Measurements from ENCODE around the gene AFAP1L1. TPM values are rescaled to one million over a fixed set of nuclear protein-coding genes. Genes with fewer than 3 reads are reported as not detected.

AFAP1L1 gene
- total and polyA plus RNA-seq, 9 of the 15 experiments (the other 6 are each of a cell fraction or from before 2014, with no cell fraction given): 0.01 to 0.12 (median 0.03) TPM; not detected in 4

GRCh38 chr5:149323621-149324205 lies 52.1 kb downstream of the AFAP1L1 start:
- no peak for FAIRE-seq
- Histone ChIP-seq H3K4me3 (no peak overlapping the region), H3K4me1 (replicated peaks in 1 of 2; ENCODE audit: control insufficient read depth in 2 of 2, insufficient read depth in 2 of 2, low read length in 2 of 2) (peaks cover 17 to 25% of the 10 kb centered on the region in 2 experiments), H3K27ac (ENCODE audit: extremely low read depth, low read depth, low read length) (no peak overlapping the region), H4K20me1 (replicated peaks; ENCODE audit: control insufficient read depth, insufficient read depth, low read length) (no peaks in the 10 kb centered on the region), H3K36me3 (ENCODE audit: control insufficient read depth, insufficient read depth, low read length) (no peaks in the 10 kb centered on the region), H3K27me3 (ENCODE audit: control insufficient read depth in 2 of 2, insufficient read depth in 2 of 2, low read length in 2 of 2) (no peaks in the 10 kb centered on the region), H3K79me2 (ENCODE audit: control insufficient read depth, insufficient read depth, low read length) (no peaks in the 10 kb centered on the region), H3K9me1 (ENCODE audit: control insufficient read depth, insufficient read depth, low read length) (no peaks in the 10 kb centered on the region), H3K9me3 (replicated peaks; ENCODE audit: control insufficient read depth, insufficient read depth, low read depth, low read length) (no peaks in the 10 kb centered on the region), H3K9ac (ENCODE audit: insufficient read depth in 1 of 2, low read depth in 2 of 2, low read length in 2 of 2) (no peak overlapping the region), H2AFZ (ENCODE audit: low read depth, low read length) (no peak overlapping the region), H3K4me2 (ENCODE audit: insufficient read depth, low read length) (no peak overlapping the region)
- CTCF ChIA-PET (ENCODE audit: low intra/inter-chr PET ratio): no interaction called here
- TF ChIP-seq DMBX1 (CRISPR knock-in tag; IDR thresholded peaks at IDR 0.05; ENCODE audit: borderline replicate concordance) (no peak), MTF1 (CRISPR knock-in tag; IDR thresholded peaks at IDR 0.05; ENCODE audit: borderline replicate concordance) (no peak), XRCC4 (IDR thresholded peaks at IDR 0.05; ENCODE audit: extremely low read depth, insufficient read depth, insufficient read length) (no peak), ZNF436 (CRISPR knock-in tag; IDR thresholded peaks at IDR 0.05) (no peak), ZBTB7A (IDR thresholded peaks at IDR 0.05; ENCODE audit: borderline replicate concordance, control insufficient read depth, low read depth, low read length) (no peak), CHD2 (IDR thresholded peaks at IDR 0.05; ENCODE audit: low read depth, low read length) (no peak), TFE3 (CRISPR knock-in tag; IDR thresholded peaks at IDR 0.05) (no peak), HDAC1 (IDR thresholded peaks at IDR 0.05) (no peak), E2F1 (CRISPR knock-in tag; IDR thresholded peaks at IDR 0.05) (no peak), DACH1 (IDR thresholded peaks at IDR 0.05; ENCODE audit: partially characterized antibody) (no peak), CHD4 (IDR thresholded peaks at IDR 0.05; ENCODE audit: insufficient read depth, insufficient replicate concordance, low read depth, low read length, poor library complexity, severe bottlenecking) (no peak), ZNF133 (CRISPR knock-in tag; IDR thresholded peaks at IDR 0.05) (no peak), KLF10 (CRISPR knock-in tag; IDR thresholded peaks at IDR 0.05) (no peak)
- TF ChIP-seq, protein P1, sequence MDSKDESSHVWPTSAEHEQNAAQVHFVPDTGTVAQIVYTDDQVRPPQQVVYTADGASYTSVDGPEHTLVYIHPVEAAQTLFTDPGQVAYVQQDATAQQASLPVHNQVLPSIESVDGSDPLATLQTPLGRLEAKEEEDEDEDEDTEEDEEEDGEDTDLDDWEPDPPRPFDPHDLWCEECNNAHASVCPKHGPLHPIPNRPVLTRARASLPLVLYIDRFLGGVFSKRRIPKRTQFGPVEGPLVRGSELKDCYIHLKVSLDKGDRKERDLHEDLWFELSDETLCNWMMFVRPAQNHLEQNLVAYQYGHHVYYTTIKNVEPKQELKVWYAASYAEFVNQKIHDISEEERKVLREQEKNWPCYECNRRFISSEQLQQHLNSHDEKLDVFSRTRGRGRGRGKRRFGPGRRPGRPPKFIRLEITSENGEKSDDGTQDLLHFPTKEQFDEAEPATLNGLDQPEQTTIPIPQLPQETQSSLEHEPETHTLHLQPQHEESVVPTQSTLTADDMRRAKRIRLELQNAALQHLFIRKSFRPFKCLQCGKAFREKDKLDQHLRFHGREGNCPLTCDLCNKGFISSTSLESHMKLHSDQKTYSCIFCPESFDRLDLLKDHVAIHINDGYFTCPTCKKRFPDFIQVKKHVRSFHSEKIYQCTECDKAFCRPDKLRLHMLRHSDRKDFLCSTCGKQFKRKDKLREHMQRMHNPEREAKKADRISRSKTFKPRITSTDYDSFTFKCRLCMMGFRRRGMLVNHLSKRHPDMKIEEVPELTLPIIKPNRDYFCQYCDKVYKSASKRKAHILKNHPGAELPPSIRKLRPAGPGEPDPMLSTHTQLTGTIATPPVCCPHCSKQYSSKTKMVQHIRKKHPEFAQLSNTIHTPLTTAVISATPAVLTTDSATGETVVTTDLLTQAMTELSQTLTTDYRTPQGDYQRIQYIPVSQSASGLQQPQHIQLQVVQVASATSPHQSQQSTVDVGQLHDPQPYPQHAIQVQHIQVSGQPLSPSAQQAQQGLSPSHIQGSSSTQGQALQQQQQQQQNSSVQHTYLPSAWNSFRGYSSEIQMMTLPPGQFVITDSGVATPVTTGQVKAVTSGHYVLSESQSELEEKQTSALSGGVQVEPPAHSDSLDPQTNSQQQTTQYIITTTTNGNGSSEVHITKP (IDR thresholded peaks at IDR 0.05; ENCODE audit: partially characterized antibody): no peak
- intact Hi-C loops (cut with micrococcal nuclease) (no loop called here), in situ Hi-C loops (cut with MboI) (loop anchor here (5.0 kb wide), 1 partner anchor 49 kb away; no protein-coding TSS in a partner anchor)
- POLR2A ChIA-PET: interaction anchor here (0.6 to 2.0 kb wide), 3 partner anchors 8 to 22 kb away, joined by 3 to 7 read pairs (median 6); partner anchors contain the start of gene GRPEL2
- DNase-seq (ENCODE audit: extremely low read depth in 1 of 4, low spot score in 3 of 4): no peak
- WGBS (ENCODE audit: insufficient coverage, low coverage, missing lambda C conversion rate): 66% methylated on average over 2 of the region's 2 CpGs
- BruUV-seq (replicated peaks): no TSS peak
- no peak for ATAC-seq

All from K562 (cell line).